PC-9 (cell line): ENCODE measurements around the gene ATAD3B.
"Not testable (repeated sequence)": the region's sequence is repeated elsewhere in the genome, so short reads cannot be mapped to it uniquely, and the experiment has no call there.

Source experiments
- CTCF ChIP-seq: fragments of 200-600 bp; sonication (generic); conservative IDR thresholded peaks from 2 replicates; pipeline ENCODE4 v1.6.1; 2017; ENCODE audit warnings: mixed run types, antibody characterized with exemption, mild to moderate bottlenecking, moderate library complexity
- EZH2 ChIP-seq: fragments of 200-600 bp; sonication (generic); IDR thresholded peaks from 2 replicates; pipeline ENCODE4 v1.8.0; 2017; ENCODE audit warnings: antibody characterized with exemption, low read depth

DNA sequence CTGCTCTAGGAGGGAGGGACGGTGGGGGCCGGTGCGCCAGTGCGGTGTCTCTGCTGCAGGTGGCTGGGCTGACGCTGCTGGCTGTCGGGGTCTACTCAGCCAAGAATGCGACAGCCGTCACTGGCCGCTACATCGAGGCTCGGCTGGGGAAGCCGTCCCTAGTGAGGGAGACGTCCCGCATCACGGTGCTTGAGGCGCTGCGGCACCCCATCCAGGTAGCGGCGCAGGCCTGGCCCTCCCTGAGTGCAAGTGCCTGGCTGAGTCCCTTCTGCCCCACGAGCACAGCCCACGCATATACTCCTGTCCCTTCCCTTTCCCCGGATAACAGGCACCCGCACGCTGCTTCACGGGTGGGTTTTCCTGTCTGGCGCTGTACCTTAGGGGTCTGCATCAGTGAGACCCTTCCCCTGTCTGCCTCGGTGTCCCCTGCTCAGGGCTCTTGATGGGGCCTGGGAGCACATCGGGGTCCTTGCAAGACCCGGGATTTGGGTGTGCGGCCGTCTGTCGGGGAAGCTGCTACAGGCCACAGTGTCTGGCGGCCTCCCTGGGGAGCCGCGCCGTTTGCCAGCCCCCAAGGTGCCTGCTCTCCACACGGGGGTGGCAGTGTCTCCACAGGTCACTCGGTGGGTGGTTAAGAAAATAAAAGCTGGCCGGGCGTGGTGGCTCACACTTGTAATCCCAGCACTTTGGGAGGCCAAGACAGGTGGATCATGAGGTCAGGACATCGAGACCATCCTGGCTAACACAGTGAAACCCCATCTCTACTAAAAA is 17.1 kb upstream of the ATAD3B start:
- not testable (repeated sequence) for TF ChIP-seq CTCF, EZH2
